GM12878 (cell line): ENCODE measurements around the gene GET3. TPM values are rescaled to one million over a fixed set of nuclear protein-coding genes. Genes with fewer than 3 reads are reported as not detected.

ENCODE experiments used
- BCL11A ChIP-seq: IDR thresholded peaks from 2 replicates; pipeline ENCODE4 v1.6.1; 2011; ENCODE audit warnings: low read depth, low read length
- BHLHE40 ChIP-seq, 2 experiments: fragments of 450-650 bp in 1 of 2; IDR thresholded peaks; 2 replicates each; pipeline ENCODE4 v1.6.1; 2011 to 2017; ENCODE audit warnings: low read depth in 2 of 2, borderline replicate concordance in 1 of 2, improper control_type of control experiment in 1 of 2, low read length in 1 of 2, mild to moderate bottlenecking in 1 of 2
- CEBPB ChIP-seq, 2 experiments: fragments of 150-350 bp in 1 of 2; IDR thresholded peaks; 2 replicates each; pipeline ENCODE4 v1.6.1; 2012 to 2014; ENCODE audit warnings: low read depth in 2 of 2, low read length in 2 of 2, borderline replicate concordance in 1 of 2, inconsistent platforms in 1 of 2
- EP300 ChIP-seq, 2 experiments: fragments of 150-350 bp in 1 of 2; IDR thresholded peaks; 2 replicates each; pipeline ENCODE4 v1.6.1; 2011 to 2012; ENCODE audit warnings: low read depth in 2 of 2, low read length in 2 of 2, borderline replicate concordance in 1 of 2, improper control_type of control experiment in 1 of 2, inconsistent platforms in 1 of 2; ENCODE audit not compliant: control insufficient read depth in 1 of 2
- FOXK2 ChIP-seq: fragments of 450-650 bp; IDR thresholded peaks from 2 replicates; pipeline ENCODE4 v1.6.1; 2017; ENCODE audit warnings: mild to moderate bottlenecking, moderate library complexity
- HCFC1 ChIP-seq: fragments of 150-350 bp; IDR thresholded peaks from 2 replicates; pipeline ENCODE4 v1.6.1; 2014; ENCODE audit warnings: low read length
- IRF4 ChIP-seq: IDR thresholded peaks from 2 replicates; pipeline ENCODE4 v1.6.1; 2011; ENCODE audit warnings: low read depth, low read length
- MEF2A ChIP-seq: IDR thresholded peaks from 2 replicates; pipeline ENCODE4 v1.6.1; 2011; ENCODE audit warnings: low read depth, mild to moderate bottlenecking, low read length, moderate library complexity; ENCODE audit not compliant: insufficient read depth
- MEF2B ChIP-seq: fragments of 450-650 bp; IDR thresholded peaks from 2 replicates; pipeline ENCODE4 v1.6.1; 2018; ENCODE audit warnings: mild to moderate bottlenecking, moderate library complexity; ENCODE audit not compliant: partially characterized antibody, poor library complexity, severe bottlenecking
- MTA2 ChIP-seq: fragments of 450-650 bp; IDR thresholded peaks from 2 replicates; pipeline ENCODE4 v1.6.1; 2016; ENCODE audit warnings: low read depth, mild to moderate bottlenecking, moderate library complexity
- NFYA ChIP-seq: IDR thresholded peaks from 2 replicates; pipeline ENCODE4 v1.6.1; 2011; ENCODE audit warnings: low read depth, mild to moderate bottlenecking, low read length, improper control_type of control experiment, borderline replicate concordance
- NR2C1 ChIP-seq: fragments of 450-650 bp; IDR thresholded peaks from 2 replicates; pipeline ENCODE4 v1.6.1; 2017; ENCODE audit warnings: antibody characterized with exemption, mild to moderate bottlenecking, moderate library complexity
- NR2F1 ChIP-seq: fragments of 450-650 bp; conservative IDR thresholded peaks from 2 replicates; pipeline ENCODE4 v1.6.1; 2017; ENCODE audit warnings: mild to moderate bottlenecking
- NRF1 ChIP-seq: conservative IDR thresholded peaks from 2 replicates; pipeline ENCODE4 v1.6.1; 2011; ENCODE audit warnings: mild to moderate bottlenecking, low read depth, low read length, improper control_type of control experiment
- POU2F2 ChIP-seq: IDR thresholded peaks from 3 replicates; pipeline ENCODE4 v1.6.1; 2011; ENCODE audit warnings: low read depth, mild to moderate bottlenecking, low read length, borderline replicate concordance
- RAD21 ChIP-seq: IDR thresholded peaks from 2 replicates; pipeline ENCODE4 v1.6.1; 2011; ENCODE audit warnings: mild to moderate bottlenecking, low read depth, low read length, moderate library complexity; ENCODE audit not compliant: insufficient read depth
- RFX5 ChIP-seq: IDR thresholded peaks from 2 replicates; pipeline ENCODE4 v1.6.1; 2011; ENCODE audit warnings: low read depth, low read length, improper control_type of control experiment
- SIX5 ChIP-seq: IDR thresholded peaks from 2 replicates; pipeline ENCODE4 v1.6.1; 2011; ENCODE audit warnings: mild to moderate bottlenecking, low read depth, low read length, moderate library complexity; ENCODE audit not compliant: severe bottlenecking
- ZZZ3 ChIP-seq: IDR thresholded peaks from 2 replicates; pipeline ENCODE4 v1.6.1; 2011; ENCODE audit warnings: low read depth; ENCODE audit not compliant: control insufficient read depth, insufficient read length
- polyA plus RNA-seq, 11 experiments: library from polyadenylated mRNA; depleted of rRNA in 4 of 11; unstranded in 6 of 11; stranded (reverse) in 5 of 11; fragments of >200 nt; fragmentation: Nextera tagmentation in 4 of 11; fragmentation: Illumina TruSeq in 1 of 11; extraction: Ambion mirVana in 4 of 11; extraction: Trizol in 1 of 11; gene quantifications; 1 replicate in 1 of 11; 2 replicates in 10 of 11; pipeline versions ENCODE4 v1.2.1 to v1.2.3, GENCODE V29; 2011 to 2016; ENCODE audit warnings: inconsistent platforms in 2 of 11, missing spikeins in 2 of 11, low read depth in 1 of 11
- total RNA-seq, 4 experiments: library from RNA; depleted of rRNA in 3 of 4; stranded (reverse); fragments of >200 nt in 3 of 4; fragmentation: Illumina TruSeq in 1 of 4; extraction: Trizol in 1 of 4; gene quantifications; 2 replicates each; pipeline versions ENCODE4 v1.2.1 to v1.2.3, GENCODE V29; 2013 to 2021
- TF ChIP-seq, protein P1 (sequence below): fragments of 450-650 bp; IDR thresholded peaks from 2 replicates; pipeline ENCODE4 v1.6.1; 2017; ENCODE audit warnings: mild to moderate bottlenecking
- TF ChIP-seq, protein P2 (sequence below): fragments of 450-650 bp; IDR thresholded peaks from 2 replicates; pipeline ENCODE4 v1.6.1; 2017; ENCODE audit warnings: mild to moderate bottlenecking, low read depth, inconsistent platforms; ENCODE audit not compliant: poor library complexity, severe bottlenecking
- TF ChIP-seq, protein P3 (sequence below): fragments of 450-650 bp; IDR thresholded peaks from 2 replicates; pipeline ENCODE4 v1.6.1; 2016; ENCODE audit warnings: mild to moderate bottlenecking
- TF ChIP-seq, protein P4 (sequence below): IDR thresholded peaks from 2 replicates; pipeline ENCODE4 v1.6.1; 2011; ENCODE audit warnings: low read depth, low read length, improper control_type of control experiment, borderline replicate concordance

The GET3 gene
- total and polyA plus RNA-seq, 10 of the 15 experiments (the other 5 are each of a cell fraction or from before 2014, with no cell fraction given) = 14.5 to 144 (median 97.2) TPM

DNA sequence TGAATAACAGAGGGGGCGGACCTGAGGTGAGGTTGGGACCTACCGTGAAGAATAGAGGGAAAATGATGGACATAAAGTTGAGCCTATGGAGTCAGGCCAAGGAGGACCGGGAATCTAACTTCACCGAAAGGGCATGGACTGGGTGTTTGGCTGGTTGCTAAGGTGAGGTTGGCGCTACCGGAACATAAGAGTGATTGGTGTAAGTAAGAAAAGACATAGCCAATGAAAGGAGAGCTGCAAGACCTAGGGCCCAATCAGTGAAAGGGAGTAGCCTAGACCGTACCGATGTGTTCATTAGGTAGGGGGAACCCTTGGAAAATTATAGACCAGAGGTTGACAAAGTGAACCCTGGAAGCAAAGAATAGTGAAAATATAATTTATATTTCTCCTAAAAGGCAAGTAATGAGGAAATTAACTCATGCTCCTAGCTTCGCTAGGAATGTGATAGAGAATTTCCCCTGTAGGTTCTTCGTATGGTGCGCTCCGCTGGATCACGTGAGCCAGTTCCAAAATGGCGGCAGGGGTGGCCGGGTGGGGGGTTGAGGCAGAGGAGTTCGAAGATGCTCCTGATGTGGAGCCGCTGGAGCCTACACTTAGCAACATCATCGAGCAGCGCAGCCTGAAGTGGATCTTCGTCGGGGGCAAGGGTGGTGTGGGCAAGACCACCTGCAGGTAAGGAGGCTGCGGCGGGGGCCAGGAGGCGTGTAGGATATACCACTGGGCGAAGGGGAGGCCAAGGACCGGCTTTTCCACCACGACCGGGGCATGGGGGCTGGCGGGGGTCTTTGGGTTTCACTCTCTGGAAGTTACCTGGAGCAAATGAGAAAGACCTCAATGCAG lies at the start of gene GET3 (continued):
- TF ChIP-seq IRF4 (no peak), EP300 (IDR thresholded peaks at IDR 0.05; ENCODE audit: borderline replicate concordance in 1 of 2, control insufficient read depth in 1 of 2, low read depth in 2 of 2, low read length in 2 of 2) (no peak), BHLHE40 (IDR thresholded peaks at IDR 0.05; ENCODE audit: borderline replicate concordance in 1 of 2, low read depth in 2 of 2, low read length in 1 of 2) (peak; percentile 97 to 99), POU2F2 (peak; percentile 89; the same call in 2 of the 3 replicates), RAD21 (no peak), NR2C1 (peak; percentile 36; the same call in 1 of the 2 replicates), NFYA (peak; percentile 62), FOXK2 (peak; percentile 98), SIX5 (peak; percentile 67), HCFC1 (peak; percentile 65), RFX5 (peak; percentile 88; the same call in 1 of the 2 replicates), BCL11A (no peak), MTA2 (0 out of 2 replicates have a peak, but pooled peaks have one; percentile 8), MEF2B (peak; percentile 25), MEF2A (no peak), ZZZ3 (no peak), NRF1 (no peak), NR2F1 (peak; percentile 36; the same call in 1 of the 2 replicates), CEBPB (IDR thresholded peaks at IDR 0.05; ENCODE audit: borderline replicate concordance in 1 of 2, low read depth in 2 of 2, low read length in 2 of 2) (no peak)
- TF ChIP-seq, protein P1, sequence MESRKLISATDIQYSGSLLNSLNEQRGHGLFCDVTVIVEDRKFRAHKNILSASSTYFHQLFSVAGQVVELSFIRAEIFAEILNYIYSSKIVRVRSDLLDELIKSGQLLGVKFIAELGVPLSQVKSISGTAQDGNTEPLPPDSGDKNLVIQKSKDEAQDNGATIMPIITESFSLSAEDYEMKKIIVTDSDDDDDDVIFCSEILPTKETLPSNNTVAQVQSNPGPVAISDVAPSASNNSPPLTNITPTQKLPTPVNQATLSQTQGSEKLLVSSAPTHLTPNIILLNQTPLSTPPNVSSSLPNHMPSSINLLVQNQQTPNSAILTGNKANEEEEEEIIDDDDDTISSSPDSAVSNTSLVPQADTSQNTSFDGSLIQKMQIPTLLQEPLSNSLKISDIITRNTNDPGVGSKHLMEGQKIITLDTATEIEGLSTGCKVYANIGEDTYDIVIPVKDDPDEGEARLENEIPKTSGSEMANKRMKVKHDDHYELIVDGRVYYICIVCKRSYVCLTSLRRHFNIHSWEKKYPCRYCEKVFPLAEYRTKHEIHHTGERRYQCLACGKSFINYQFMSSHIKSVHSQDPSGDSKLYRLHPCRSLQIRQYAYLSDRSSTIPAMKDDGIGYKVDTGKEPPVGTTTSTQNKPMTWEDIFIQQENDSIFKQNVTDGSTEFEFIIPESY = no peak
- TF ChIP-seq, protein P2, sequence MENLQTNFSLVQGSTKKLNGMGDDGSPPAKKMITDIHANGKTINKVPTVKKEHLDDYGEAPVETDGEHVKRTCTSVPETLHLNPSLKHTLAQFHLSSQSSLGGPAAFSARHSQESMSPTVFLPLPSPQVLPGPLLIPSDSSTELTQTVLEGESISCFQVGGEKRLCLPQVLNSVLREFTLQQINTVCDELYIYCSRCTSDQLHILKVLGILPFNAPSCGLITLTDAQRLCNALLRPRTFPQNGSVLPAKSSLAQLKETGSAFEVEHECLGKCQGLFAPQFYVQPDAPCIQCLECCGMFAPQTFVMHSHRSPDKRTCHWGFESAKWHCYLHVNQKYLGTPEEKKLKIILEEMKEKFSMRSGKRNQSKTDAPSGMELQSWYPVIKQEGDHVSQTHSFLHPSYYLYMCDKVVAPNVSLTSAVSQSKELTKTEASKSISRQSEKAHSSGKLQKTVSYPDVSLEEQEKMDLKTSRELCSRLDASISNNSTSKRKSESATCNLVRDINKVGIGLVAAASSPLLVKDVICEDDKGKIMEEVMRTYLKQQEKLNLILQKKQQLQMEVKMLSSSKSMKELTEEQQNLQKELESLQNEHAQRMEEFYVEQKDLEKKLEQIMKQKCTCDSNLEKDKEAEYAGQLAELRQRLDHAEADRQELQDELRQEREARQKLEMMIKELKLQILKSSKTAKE = peak; percentile 99
- TF ChIP-seq, protein P3, sequence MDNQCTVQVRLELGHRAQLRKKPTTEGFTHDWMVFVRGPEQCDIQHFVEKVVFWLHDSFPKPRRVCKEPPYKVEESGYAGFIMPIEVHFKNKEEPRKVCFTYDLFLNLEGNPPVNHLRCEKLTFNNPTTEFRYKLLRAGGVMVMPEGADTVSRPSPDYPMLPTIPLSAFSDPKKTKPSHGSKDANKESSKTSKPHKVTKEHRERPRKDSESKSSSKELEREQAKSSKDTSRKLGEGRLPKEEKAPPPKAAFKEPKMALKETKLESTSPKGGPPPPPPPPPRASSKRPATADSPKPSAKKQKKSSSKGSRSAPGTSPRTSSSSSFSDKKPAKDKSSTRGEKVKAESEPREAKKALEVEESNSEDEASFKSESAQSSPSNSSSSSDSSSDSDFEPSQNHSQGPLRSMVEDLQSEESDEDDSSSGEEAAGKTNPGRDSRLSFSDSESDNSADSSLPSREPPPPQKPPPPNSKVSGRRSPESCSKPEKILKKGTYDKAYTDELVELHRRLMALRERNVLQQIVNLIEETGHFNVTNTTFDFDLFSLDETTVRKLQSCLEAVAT = peak; percentile 70
- TF ChIP-seq, protein P4, sequence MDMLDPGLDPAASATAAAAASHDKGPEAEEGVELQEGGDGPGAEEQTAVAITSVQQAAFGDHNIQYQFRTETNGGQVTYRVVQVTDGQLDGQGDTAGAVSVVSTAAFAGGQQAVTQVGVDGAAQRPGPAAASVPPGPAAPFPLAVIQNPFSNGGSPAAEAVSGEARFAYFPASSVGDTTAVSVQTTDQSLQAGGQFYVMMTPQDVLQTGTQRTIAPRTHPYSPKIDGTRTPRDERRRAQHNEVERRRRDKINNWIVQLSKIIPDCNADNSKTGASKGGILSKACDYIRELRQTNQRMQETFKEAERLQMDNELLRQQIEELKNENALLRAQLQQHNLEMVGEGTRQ = peak; percentile 87
